Fibroblast of lung (primary cell): ENCODE data around the gene NFYB.

ENCODE experiments used
- CTCF ChIP-seq, 2 donors: IDR thresholded peaks in 1 of 2; conservative IDR thresholded peaks in 1 of 2; 1 replicate in 1 of 2; 2 replicates in 1 of 2; pipeline ENCODE4 v1.5.1; 2011 to 2012; ENCODE audit warnings: low read length in 2 of 2, control low read depth in 1 of 2, inconsistent platforms in 1 of 2, low read depth in 1 of 2, mild to moderate bottlenecking in 1 of 2
- EZH2 ChIP-seq: IDR thresholded peaks from 2 replicates; pipeline ENCODE4 v1.5.1; 2012; ENCODE audit warnings: low read length, control low read depth, mild to moderate bottlenecking; ENCODE audit errors: missing control alignments

- TF ChIP-seq CTCF (conservative IDR thresholded peaks at IDR 0.05 in 1 of 2, IDR thresholded peaks at IDR 0.05 in 1 of 2; ENCODE audit: low read depth in 1 of 2, low read length in 2 of 2) (no peak), EZH2 (no peak)
These were observed 40.1 kb downstream of the NFYB start for GRCh38 chr12:104097954-104098353.
